H9 (cell line): ENCODE results near the gene CST11. TPM values are rescaled to one million over a fixed set of nuclear protein-coding genes. Genes with fewer than 3 reads are reported as not detected.

ENCODE experiments used
- DNase-seq: peaks from one replicate; pipeline ENCODE4 v3.0.0-alpha.2; 2017
- H2AFZ ChIP-seq: one replicate; pipeline ENCODE4 v1.6.1; 2013; ENCODE audit warnings: mild to moderate bottlenecking, low read length, control low read depth, moderate library complexity
- H2AK5ac ChIP-seq: 2 replicates; pipeline ENCODE4 v1.6.1; 2013; ENCODE audit warnings: low read length, control low read depth, mixed read lengths; ENCODE audit not compliant: insufficient read length
- H2BK120ac ChIP-seq: one replicate; pipeline ENCODE4 v1.6.1; 2013; ENCODE audit warnings: low read depth, mild to moderate bottlenecking, low read length, control low read depth, inconsistent platforms; ENCODE audit not compliant: poor library complexity, severe bottlenecking
- H2BK12ac ChIP-seq: 2 replicates; pipeline ENCODE4 v1.6.1; 2013; ENCODE audit warnings: low read length, control low read depth, mixed read lengths, low read depth; ENCODE audit not compliant: insufficient read length
- H2BK15ac ChIP-seq: 2 replicates; pipeline ENCODE4 v1.6.1; 2013; ENCODE audit warnings: low read depth, low read length, control low read depth
- H2BK20ac ChIP-seq: one replicate; pipeline ENCODE4 v1.6.1; 2013; ENCODE audit warnings: low read depth, mild to moderate bottlenecking, low read length, control low read depth, inconsistent platforms; ENCODE audit not compliant: poor library complexity, severe bottlenecking
- H2BK5ac ChIP-seq: 2 replicates; pipeline ENCODE4 v1.6.1; 2013; ENCODE audit warnings: low read length, control low read depth, mixed read lengths; ENCODE audit not compliant: insufficient read length
- H3K14ac ChIP-seq: 2 replicates; pipeline ENCODE4 v1.6.1; 2013; ENCODE audit warnings: low read length, control low read depth; ENCODE audit not compliant: insufficient read depth
- H3K18ac ChIP-seq: 2 replicates; pipeline ENCODE4 v1.6.1; 2013; ENCODE audit warnings: low read depth, mild to moderate bottlenecking, mixed read lengths, low read length, control low read depth; ENCODE audit not compliant: insufficient read length
- H3K23ac ChIP-seq: 2 replicates; pipeline ENCODE4 v1.6.1; 2013; ENCODE audit warnings: low read length, control low read depth, mixed read lengths, low read depth; ENCODE audit not compliant: insufficient read length
- H3K23me2 ChIP-seq: 2 replicates; pipeline ENCODE4 v1.6.1; 2013; ENCODE audit warnings: low read depth, mild to moderate bottlenecking, mixed read lengths, low read length, control low read depth; ENCODE audit not compliant: insufficient read length, poor library complexity, severe bottlenecking
- H3K27ac ChIP-seq: 2 replicates; pipeline ENCODE4 v1.5.1; 2013; ENCODE audit warnings: low read length, control low read depth, mixed read lengths, low read depth; ENCODE audit not compliant: insufficient read length
- H3K27me3 ChIP-seq: 2 replicates; pipeline ENCODE4 v1.6.1; 2013; ENCODE audit warnings: low read length, control low read depth, inconsistent platforms; ENCODE audit not compliant: insufficient read depth
- H3K4ac ChIP-seq: 2 replicates; pipeline ENCODE4 v1.6.1; 2013; ENCODE audit warnings: low read depth, mild to moderate bottlenecking, control low read depth, inconsistent platforms, low read length, moderate library complexity
- H3K4me1 ChIP-seq: 2 replicates; pipeline ENCODE4 v1.6.1; 2013; ENCODE audit warnings: low read length, control low read depth, inconsistent platforms; ENCODE audit not compliant: insufficient read depth
- H3K4me2 ChIP-seq: 2 replicates; pipeline ENCODE4 v1.6.1; 2013; ENCODE audit warnings: low read length, control low read depth, mixed read lengths; ENCODE audit not compliant: insufficient read length, insufficient read depth
- H3K56ac ChIP-seq: 2 replicates; pipeline ENCODE4 v1.6.1; 2013; ENCODE audit warnings: low read depth, mild to moderate bottlenecking, mixed read lengths, low read length, control low read depth; ENCODE audit not compliant: insufficient read length
- H3K79me1 ChIP-seq: 2 replicates; pipeline ENCODE4 v1.6.1; 2013; ENCODE audit warnings: low read depth, mild to moderate bottlenecking, moderate library complexity, low read length, control low read depth, inconsistent platforms; ENCODE audit not compliant: insufficient read depth, poor library complexity, severe bottlenecking
- H3K79me2 ChIP-seq: 2 replicates; pipeline ENCODE4 v1.6.1; 2013; ENCODE audit warnings: low read length, control low read depth, inconsistent platforms; ENCODE audit not compliant: insufficient read depth
- H3K9ac ChIP-seq: 2 replicates; pipeline ENCODE4 v1.6.1; 2013; ENCODE audit warnings: low read length, control low read depth, mixed read lengths; ENCODE audit not compliant: insufficient read length; ENCODE audit errors: extremely low read depth
- H3K9me3 ChIP-seq: one replicate; pipeline ENCODE4 v1.6.1; 2013; ENCODE audit warnings: low read depth, low read length, inconsistent platforms; ENCODE audit not compliant: control insufficient read depth
- H3T11ph ChIP-seq: one replicate; pipeline ENCODE4 v1.6.1; 2013; ENCODE audit warnings: mild to moderate bottlenecking, low read length, control low read depth, inconsistent platforms
- H4K20me1 ChIP-seq: one replicate; pipeline ENCODE4 v1.6.1; 2013; ENCODE audit not compliant: control insufficient read depth, insufficient read length, insufficient read depth
- H4K5ac ChIP-seq: 2 replicates; pipeline ENCODE4 v1.6.1; 2013; ENCODE audit warnings: low read depth, mild to moderate bottlenecking, mixed read lengths, low read length, control low read depth; ENCODE audit not compliant: insufficient read length
- H4K8ac ChIP-seq: replicated peaks from 2 replicates; pipeline ENCODE4 v1.6.1; 2013; ENCODE audit warnings: low read length, control low read depth, mixed read lengths, low read depth; ENCODE audit not compliant: insufficient read length
- H4K91ac ChIP-seq: 2 replicates; pipeline ENCODE4 v1.6.1; 2013; ENCODE audit warnings: low read depth, mild to moderate bottlenecking, moderate library complexity, mixed read lengths, low read length, control low read depth; ENCODE audit not compliant: insufficient read length
- H3K27ac Mint-ChIP-seq, 3 experiments: 2 replicates in 2 of 3; 3 replicates in 1 of 3; pipeline ENCODE4 v1.8.0; 2020 to 2021; ENCODE audit warnings: mixed read lengths in 3 of 3, mild to moderate bottlenecking in 1 of 3, moderate library complexity in 1 of 3
- H3K27me3 Mint-ChIP-seq: 2 replicates; pipeline ENCODE4 v1.8.0; 2021; ENCODE audit warnings: low read depth, mild to moderate bottlenecking, moderate library complexity, mixed read lengths
- H3K36me3 Mint-ChIP-seq, 3 experiments: 2 replicates in 2 of 3; 3 replicates in 1 of 3; pipeline ENCODE4 v1.8.0; 2020 to 2021; ENCODE audit warnings: low read depth in 3 of 3, mixed read lengths in 3 of 3; ENCODE audit not compliant: insufficient read depth in 1 of 3
- H3K4me1 Mint-ChIP-seq, 2 experiments: 2 replicates each; pipeline ENCODE4 v1.8.0; 2020; ENCODE audit warnings: mixed read lengths in 2 of 2
- H3K4me3 Mint-ChIP-seq, 2 experiments: 2 replicates in 1 of 2; 3 replicates in 1 of 2; pipeline ENCODE4 v1.8.0; 2020 to 2021; ENCODE audit warnings: mild to moderate bottlenecking in 2 of 2, mixed read lengths in 2 of 2, moderate library complexity in 1 of 2
- H3K9me3 Mint-ChIP-seq, 2 experiments: 2 replicates in 1 of 2; 3 replicates in 1 of 2; pipeline ENCODE4 v1.8.0; 2020; ENCODE audit warnings: mild to moderate bottlenecking in 2 of 2, mixed read lengths in 2 of 2, moderate library complexity in 1 of 2
- WGBS: extraction: QIAGEN DNeasy Blood & Tissue Kit; methylation state at CpG from one replicate; pipeline ENCODE4 v1.1.7; 2013; ENCODE audit warnings: missing lambda C conversion rate, low lambda C conversion rate, mixed read lengths; ENCODE audit not compliant: insufficient read length; ENCODE audit errors: extremely low coverage; 5-methylcytosine and 5-hydroxymethylcytosine counted together
- total RNA-seq: library from RNA; stranded (reverse); gene quantifications from 2 replicates; pipeline ENCODE4 v1.2.1, GENCODE V29; 2021
- TF ChIP-seq, protein P1 (sequence below): fragments of 200-600 bp; sonication (generic); conservative IDR thresholded peaks from 3 replicates; pipeline ENCODE4 v1.8.0; 2021; ENCODE audit warnings: antibody characterized with exemption, mild to moderate bottlenecking

Gene CST11
- total RNA-seq, 1 experiment from 2014 or later, result not detected

DNA sequence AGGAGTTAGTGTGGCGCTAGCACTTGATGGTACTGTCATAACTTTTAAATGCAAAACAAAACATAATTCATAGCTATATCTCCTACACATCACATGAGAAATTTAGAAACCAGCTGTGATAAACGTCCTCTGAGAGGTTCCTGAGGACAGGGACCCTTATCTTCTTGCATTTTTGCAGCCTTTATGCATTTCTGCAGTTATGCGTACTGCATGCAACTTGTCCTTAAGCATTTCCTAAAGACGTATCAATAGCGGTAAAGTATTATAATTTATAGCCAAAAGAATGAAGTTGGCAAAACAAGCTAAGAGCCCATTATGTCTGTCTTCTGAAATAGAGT lies 33.0 kb downstream of the CST11 start:
- Mint-ChIP-seq H3K4me1 (peaks cover 22 to 24% of the 10 kb centered on the region in 2 experiments), H3K27me3 (peaks cover 3% of the 10 kb centered on the region), H3K27ac (no peak overlapping the region), H3K9me3 (peaks cover 0 to 4% of the 10 kb centered on the region in 2 experiments; a peak in 1 of 5 replicates), H3K4me3 (peak overlapping the region; percentile 80 to 93), H3K36me3 (peaks cover 0 to 6% (median 1%) of the 10 kb centered on the region in 3 experiments; a peak in 3 of 7 replicates)
- H3K27ac ChIP-seq, result no peak overlapping the region
- H3K4me1 ChIP-seq, result no peaks in the 10 kb centered on the region
- H2AK5ac ChIP-seq, result no peak overlapping the region
- no peak overlapping the region for H2BK12ac ChIP-seq
- H3K79me1 ChIP-seq, result peaks cover 5% of the 10 kb centered on the region
- no peak overlapping the region for H4K8ac ChIP-seq
- H4K5ac ChIP-seq, result no peak overlapping the region
- TF ChIP-seq, protein P1, sequence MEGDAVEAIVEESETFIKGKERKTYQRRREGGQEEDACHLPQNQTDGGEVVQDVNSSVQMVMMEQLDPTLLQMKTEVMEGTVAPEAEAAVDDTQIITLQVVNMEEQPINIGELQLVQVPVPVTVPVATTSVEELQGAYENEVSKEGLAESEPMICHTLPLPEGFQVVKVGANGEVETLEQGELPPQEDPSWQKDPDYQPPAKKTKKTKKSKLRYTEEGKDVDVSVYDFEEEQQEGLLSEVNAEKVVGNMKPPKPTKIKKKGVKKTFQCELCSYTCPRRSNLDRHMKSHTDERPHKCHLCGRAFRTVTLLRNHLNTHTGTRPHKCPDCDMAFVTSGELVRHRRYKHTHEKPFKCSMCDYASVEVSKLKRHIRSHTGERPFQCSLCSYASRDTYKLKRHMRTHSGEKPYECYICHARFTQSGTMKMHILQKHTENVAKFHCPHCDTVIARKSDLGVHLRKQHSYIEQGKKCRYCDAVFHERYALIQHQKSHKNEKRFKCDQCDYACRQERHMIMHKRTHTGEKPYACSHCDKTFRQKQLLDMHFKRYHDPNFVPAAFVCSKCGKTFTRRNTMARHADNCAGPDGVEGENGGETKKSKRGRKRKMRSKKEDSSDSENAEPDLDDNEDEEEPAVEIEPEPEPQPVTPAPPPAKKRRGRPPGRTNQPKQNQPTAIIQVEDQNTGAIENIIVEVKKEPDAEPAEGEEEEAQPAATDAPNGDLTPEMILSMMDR, result no peak
- no peaks in the 10 kb centered on the region for H3K9me3 ChIP-seq
- no peak overlapping the region for H2BK20ac ChIP-seq
- H4K91ac ChIP-seq, result no peak overlapping the region
- no peak overlapping the region for H3K14ac ChIP-seq
- no peak overlapping the region for H3K4ac ChIP-seq
- no peak overlapping the region for H2BK120ac ChIP-seq
- H4K20me1 ChIP-seq, result no peaks in the 10 kb centered on the region
- no peak for DNase-seq
- peaks cover 6% of the 10 kb centered on the region; the same call in 1 of the 2 replicates for H3K79me2 ChIP-seq
- no peak overlapping the region for H2BK15ac ChIP-seq
- H3K9ac ChIP-seq, result no peak overlapping the region
- H2BK5ac ChIP-seq, result no peak overlapping the region
- no CpG with 5 or more reads among the region's 5 CpGs for WGBS
- H3T11ph ChIP-seq, result no peak overlapping the region
- H3K56ac ChIP-seq, result no peak overlapping the region
- H3K23me2 ChIP-seq, result peaks cover 8% of the 10 kb centered on the region
- no peak overlapping the region for H2AFZ ChIP-seq
- peak overlapping the region; percentile 83 for H3K4me2 ChIP-seq
- no peak overlapping the region for H3K18ac ChIP-seq
- no peaks in the 10 kb centered on the region for H3K27me3 ChIP-seq
- no peak overlapping the region for H3K23ac ChIP-seq
